ENCODE results near the gene CHKA. TPM values are rescaled to one million over a fixed set of nuclear protein-coding genes. Genes with fewer than 3 reads are reported as not detected.

Gene CHKA
- total and polyA plus RNA-seq, 2 donors (not counting 3 experiments of a cell fraction or from before 2014, with no cell fraction given), result 21.4 to 25.1 TPM

DNA sequence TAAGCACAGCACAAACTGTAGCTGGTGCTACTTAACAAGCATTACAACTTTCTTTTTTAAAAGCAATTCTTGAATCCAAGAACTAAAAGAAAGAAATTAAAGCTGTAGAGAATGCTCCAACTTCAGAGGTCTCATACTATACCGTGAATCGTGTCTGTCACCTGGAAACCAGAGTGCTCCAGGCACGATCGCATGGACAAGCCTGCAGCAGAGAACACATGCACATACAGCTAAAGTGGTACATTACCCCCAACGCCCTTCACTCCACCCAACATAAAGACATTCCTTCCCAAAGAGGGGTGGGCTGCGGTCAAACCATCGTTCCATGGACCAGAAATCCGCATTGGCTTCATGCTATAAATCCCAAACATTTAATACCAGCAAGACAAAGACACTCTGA lies 31.5 kb downstream of the CHKA start:
- CTCF ChIA-PET, result interaction anchor here (2.0 kb wide), 1 partner anchor 119 kb away, joined by 4 read pairs; no protein-coding TSS in a partner anchor
- H3K4me2 ChIP-seq (ENCODE audit: insufficient read depth, low read length), result no peak overlapping the region
- DNase-seq (ENCODE audit: low read depth, low spot score) (no peak), FAIRE-seq (no peak)
- H3K4me1 ChIP-seq (ENCODE audit: control insufficient read depth, extremely low read depth, insufficient read depth, low read length), result no peaks in the 10 kb centered on the region
- dilution Hi-C loops (cut with MboI; ENCODE audit: extremely low pct_ligation_motif_present, low sequenced_read_pairs) (no loop called here), intact Hi-C loops (cut with micrococcal nuclease) (no loop called here)
- H3K27ac ChIP-seq (ENCODE audit: insufficient read depth, low read depth, low read length), result no peak overlapping the region
- no peaks in the 10 kb centered on the region for H3K36me3 ChIP-seq (ENCODE audit: control insufficient read depth in 2 of 2, extremely low read depth in 1 of 2, insufficient read depth in 2 of 2, low read length in 2 of 2)
- TF ChIP-seq MYC (IDR thresholded peaks at IDR 0.05; ENCODE audit: low read depth, low read length) (no peak), GATA2 (IDR thresholded peaks at IDR 0.05; ENCODE audit: insufficient read depth, insufficient read length, low read depth, low read length) (no peak), FOS (IDR thresholded peaks at IDR 0.05; ENCODE audit: borderline replicate concordance, insufficient read depth, low read length) (no peak), POLR2A (IDR thresholded peaks at IDR 0.05; ENCODE audit: low read depth, low read length) (no peak), JUN (IDR thresholded peaks at IDR 0.05; ENCODE audit: borderline replicate concordance, insufficient read depth, insufficient read length, low read depth) (no peak), POLR2AphosphoS5 (IDR thresholded peaks at IDR 0.05; ENCODE audit: insufficient read depth, low read depth, low read length) (no peak), EZH2 (IDR thresholded peaks at IDR 0.05; ENCODE audit: borderline replicate concordance, low read depth, low read length, severe bottlenecking) (no peak)
- TF ChIP-seq, protein P1, sequence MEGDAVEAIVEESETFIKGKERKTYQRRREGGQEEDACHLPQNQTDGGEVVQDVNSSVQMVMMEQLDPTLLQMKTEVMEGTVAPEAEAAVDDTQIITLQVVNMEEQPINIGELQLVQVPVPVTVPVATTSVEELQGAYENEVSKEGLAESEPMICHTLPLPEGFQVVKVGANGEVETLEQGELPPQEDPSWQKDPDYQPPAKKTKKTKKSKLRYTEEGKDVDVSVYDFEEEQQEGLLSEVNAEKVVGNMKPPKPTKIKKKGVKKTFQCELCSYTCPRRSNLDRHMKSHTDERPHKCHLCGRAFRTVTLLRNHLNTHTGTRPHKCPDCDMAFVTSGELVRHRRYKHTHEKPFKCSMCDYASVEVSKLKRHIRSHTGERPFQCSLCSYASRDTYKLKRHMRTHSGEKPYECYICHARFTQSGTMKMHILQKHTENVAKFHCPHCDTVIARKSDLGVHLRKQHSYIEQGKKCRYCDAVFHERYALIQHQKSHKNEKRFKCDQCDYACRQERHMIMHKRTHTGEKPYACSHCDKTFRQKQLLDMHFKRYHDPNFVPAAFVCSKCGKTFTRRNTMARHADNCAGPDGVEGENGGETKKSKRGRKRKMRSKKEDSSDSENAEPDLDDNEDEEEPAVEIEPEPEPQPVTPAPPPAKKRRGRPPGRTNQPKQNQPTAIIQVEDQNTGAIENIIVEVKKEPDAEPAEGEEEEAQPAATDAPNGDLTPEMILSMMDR (IDR thresholded peaks at IDR 0.05; ENCODE audit: extremely low read depth in 1 of 2, insufficient read depth in 1 of 2, low read depth in 1 of 2, low read length in 2 of 2), result no peak
- TF ChIP-seq, protein P2, sequence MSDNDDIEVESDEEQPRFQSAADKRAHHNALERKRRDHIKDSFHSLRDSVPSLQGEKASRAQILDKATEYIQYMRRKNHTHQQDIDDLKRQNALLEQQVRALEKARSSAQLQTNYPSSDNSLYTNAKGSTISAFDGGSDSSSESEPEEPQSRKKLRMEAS (IDR thresholded peaks at IDR 0.05; ENCODE audit: insufficient read depth, insufficient read length), result no peak
- H3K4me3 ChIP-seq (replicated peaks in 1 of 3; ENCODE audit: insufficient read depth in 1 of 3, low read depth in 1 of 3, low read length in 3 of 3), result no peak overlapping the region
- BruUV-seq (replicated peaks), result no TSS peak
- H3K9me1 ChIP-seq (replicated peaks; ENCODE audit: control insufficient read depth, extremely low read depth, insufficient read depth, low read length), result no peaks in the 10 kb centered on the region
- H2AFZ ChIP-seq (ENCODE audit: low read depth, low read length), result no peak overlapping the region
- no peak overlapping the region for H3K9ac ChIP-seq (replicated peaks; ENCODE audit: extremely low read depth, insufficient read depth, low read length)
- H3K9me3 ChIP-seq (replicated peaks; ENCODE audit: control insufficient read depth, insufficient read depth, low read length), result no peaks in the 10 kb centered on the region
- H4K20me1 ChIP-seq (replicated peaks; ENCODE audit: control insufficient read depth, extremely low read depth, insufficient read depth, low read length), result no peaks in the 10 kb centered on the region
- H3K79me2 ChIP-seq (ENCODE audit: control insufficient read depth, insufficient read depth, low read length), result no peaks in the 10 kb centered on the region
- POLR2A ChIA-PET, result no interaction called here
- no peaks in the 10 kb centered on the region for H3K27me3 ChIP-seq (ENCODE audit: control insufficient read depth in 2 of 2, insufficient read depth in 2 of 2, low read length in 2 of 2)

Data from endothelial cell of umbilical vein (primary cell).